CD4-positive, alpha-beta T cell (primary cell): Measurements from ENCODE around the gene TEX2. TPM values are rescaled to one million over a fixed set of nuclear protein-coding genes. Genes with fewer than 3 reads are reported as not detected.

Source experiments
- ATAC-seq: fragments of 200-7000 bp; cut with Tn5 transposase; one replicate; pipeline ENCODE4 v1.10.0; 2022; ENCODE audit warnings: mild to moderate bottlenecking; ENCODE audit not compliant: poor library complexity
- CTCF ChIA-PET: fragments of 350-600 bp; sonication (Branson Sonifier 250); formaldehyde crosslinking; loops from one replicate; lab custom pipeline; 2021; ENCODE audit warnings: antibody characterized with exemption, inconsistent platforms; lab: Charles Lee
- POLR2A ChIA-PET: fragments of 350-600 bp; sonication (Branson Sonifier 250); formaldehyde crosslinking; loops from one replicate; lab custom pipeline; 2021; ENCODE audit warnings: antibody characterized with exemption, inconsistent platforms; lab: Charles Lee
- DNase-seq, 14 experiments: peaks; one replicate each; pipeline ENCODE4 v3.0.0-alpha.2; 2013 to 2020; ENCODE audit warnings: mixed read lengths in 2 of 14
- H3K27ac ChIP-seq, 2 donors: one replicate each; pipeline versions ENCODE4 v1.5.1 to v1.7.0; 2013; ENCODE audit warnings: low read length in 2 of 2, low read depth in 1 of 2, mild to moderate bottlenecking in 1 of 2
- H3K27me3 ChIP-seq, 2 experiments: 1 replicate in 1 of 2; 2 replicates in 1 of 2; pipeline versions ENCODE4 v1.6.1 to v1.7.0; 2013; ENCODE audit warnings: low read length in 2 of 2, control low read depth in 1 of 2, mild to moderate bottlenecking in 1 of 2, moderate library complexity in 1 of 2; ENCODE audit not compliant: insufficient read depth in 2 of 2, control insufficient read depth in 1 of 2
- H3K36me3 ChIP-seq: one replicate; pipeline ENCODE4 v1.6.1; 2013; ENCODE audit warnings: low read length, control low read depth; ENCODE audit not compliant: insufficient read depth
- H3K4me1 ChIP-seq: one replicate; pipeline ENCODE4 v1.6.1; 2013; ENCODE audit warnings: low read length, control low read depth; ENCODE audit not compliant: insufficient read depth
- H3K4me3 ChIP-seq: one replicate; pipeline ENCODE4 v1.5.1; 2013; ENCODE audit warnings: mild to moderate bottlenecking, low read length, moderate library complexity
- H3K9me3 ChIP-seq, 2 experiments: 1 replicate in 1 of 2; 2 replicates in 1 of 2; pipeline versions ENCODE4 v1.6.1 to v1.7.0; 2013; ENCODE audit warnings: low read length in 2 of 2, mild to moderate bottlenecking in 2 of 2, control low read depth in 1 of 2, moderate library complexity in 1 of 2; ENCODE audit not compliant: control insufficient read depth in 1 of 2, insufficient read depth in 1 of 2
- H3K27ac Mint-ChIP-seq: one replicate; pipeline ENCODE4 v1.8.0; 2020; ENCODE audit warnings: mixed read lengths
- H3K27me3 Mint-ChIP-seq: one replicate; pipeline ENCODE4 v1.8.0; 2021; ENCODE audit warnings: mixed read lengths
- H3K36me3 Mint-ChIP-seq: one replicate; pipeline ENCODE4 v1.8.0; 2021; ENCODE audit warnings: low read depth, mixed read lengths
- H3K4me1 Mint-ChIP-seq: one replicate; pipeline ENCODE4 v1.8.0; 2021; ENCODE audit warnings: low read depth, mixed read lengths
- H3K4me3 Mint-ChIP-seq: one replicate; pipeline ENCODE4 v1.8.0; 2020; ENCODE audit warnings: mild to moderate bottlenecking, mixed read lengths
- H3K9me3 Mint-ChIP-seq: one replicate; pipeline ENCODE4 v1.8.0; 2020; ENCODE audit warnings: mixed read lengths
- CTCF ChIP-seq: fragments of 200-600 bp; IDR thresholded peaks from one replicate; pipeline ENCODE4 v1.8.0; 2022; ENCODE audit warnings: antibody characterized with exemption, mild to moderate bottlenecking
- intact Hi-C, 2 experiments: fragments of 100-400 bp; cut with DNase I in 1 of 2; cut with micrococcal nuclease in 1 of 2; formaldehyde crosslinking; loops; one replicate each; pipeline versions ENCODE4 v1.15.1 to v1.9.0; 2023 to 2025; cut with DNase I, micrococcal nuclease
- total RNA-seq, 174 experiments: library from RNA in 2 of 174; stranded (reverse) in 2 of 174; gene quantifications; one replicate each; pipeline ENCODE4 v1.2.3 and lab custom pipeline; 2021 to 2026

TEX2 gene
- total RNA-seq, 2 experiments from 2014 or later = 8.6 to 8.9 TPM

DNA sequence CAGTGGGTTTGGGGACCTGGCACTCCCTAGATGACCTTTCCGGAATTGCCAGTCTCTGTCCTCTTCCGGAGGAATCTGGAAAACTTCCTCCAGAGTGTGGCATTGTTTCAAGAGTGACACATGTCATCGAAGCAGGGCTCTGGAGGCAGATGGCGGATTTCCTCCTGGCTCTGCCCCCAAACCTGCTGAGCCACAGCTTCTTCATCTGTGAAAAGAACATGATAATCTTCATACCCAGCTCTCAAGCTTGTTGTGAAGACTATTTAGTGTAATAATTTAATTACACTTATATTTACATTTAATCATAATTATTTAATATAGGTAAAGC, 19.7 kb upstream of the TEX2 start:
- Mint-ChIP-seq H3K9me3 (no peaks in the 10 kb centered on the region), H3K27ac (no peak overlapping the region), H3K4me3 (no peak overlapping the region), H3K27me3 (no peaks in the 10 kb centered on the region), H3K4me1 (no peaks in the 10 kb centered on the region), H3K36me3 (no peaks in the 10 kb centered on the region)
- POLR2A ChIA-PET = interaction anchor here (1.8 kb wide), 1 partner anchor 137 kb away, joined by 12 read pairs; no protein-coding TSS in a partner anchor
- CTCF ChIA-PET = interaction anchor here (1.1 kb wide), 1 partner anchor 379 kb away, joined by 4 read pairs; no protein-coding TSS in a partner anchor
- Histone ChIP-seq H3K27me3 (no peaks in the 10 kb centered on the region), H3K4me3 (no peak overlapping the region), H3K4me1 (peaks cover 3% of the 10 kb centered on the region), H3K36me3 (no peaks in the 10 kb centered on the region), H3K9me3 (no peaks in the 10 kb centered on the region), H3K27ac (no peak overlapping the region)
- intact Hi-C loops = loop anchor here (1.0 to 5.0 kb wide), 4 partner anchors 135 to 370 kb away; partner anchors contain the start of gene CSHL1 (in 1 of the 2)
- no peak for TF ChIP-seq CTCF
- no peak for DNase-seq
- no peak for ATAC-seq

DNA sequence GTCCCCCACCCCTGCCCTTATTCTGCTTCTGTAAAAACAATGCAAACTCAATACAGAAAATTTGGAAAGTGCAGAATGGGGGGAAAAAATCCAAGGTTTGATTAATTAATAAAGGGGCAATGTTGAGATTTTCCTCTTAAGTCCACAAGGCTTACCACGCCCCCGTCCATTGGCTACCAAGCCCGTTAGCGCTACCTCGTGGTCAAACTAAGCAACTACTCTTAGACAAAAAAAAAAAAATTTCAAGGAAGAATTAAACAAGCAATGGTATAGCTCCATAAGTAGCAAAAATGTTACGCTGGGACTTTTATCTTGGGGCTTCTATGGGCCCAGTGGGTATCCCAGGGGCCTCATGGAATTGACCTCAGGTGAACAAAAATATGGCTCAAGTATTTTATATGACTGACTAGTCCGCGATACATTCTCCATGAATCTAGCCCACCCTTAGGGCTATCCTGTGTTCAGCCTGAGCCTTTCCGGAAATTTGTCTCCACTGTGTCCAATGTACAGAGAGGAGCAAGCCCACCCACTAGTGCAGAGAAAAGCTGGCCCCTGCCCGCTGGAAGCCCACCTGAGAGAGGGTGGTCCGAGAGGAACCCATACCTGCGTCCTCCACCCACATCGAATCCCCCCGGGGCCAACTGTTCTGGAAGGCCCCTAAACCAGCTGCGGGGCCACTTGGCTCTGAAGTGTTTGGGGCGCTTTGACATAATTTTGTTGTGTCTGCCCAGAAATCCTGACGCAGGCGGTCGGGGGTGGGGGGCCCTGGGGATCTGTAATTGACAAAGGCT, 19.1 kb upstream of the TEX2 start:
- H3K36me3 Mint-ChIP-seq = no peaks in the 10 kb centered on the region
- ATAC-seq = peak; percentile 74
- CTCF ChIA-PET = interaction anchor here (0.6 to 1.6 kb wide), 6 partner anchors 9 to 471 kb away, joined by 3 to 5 read pairs (median 3); no protein-coding TSS in a partner anchor
- no peaks in the 10 kb centered on the region for H3K9me3 ChIP-seq
- H3K4me1 ChIP-seq = peaks cover 3% of the 10 kb centered on the region
- no peak overlapping the region for H3K4me3 ChIP-seq
- POLR2A ChIA-PET = interaction anchor here (0.7 to 1.8 kb wide), 4 partner anchors 10 to 286 kb away, joined by 3 to 12 read pairs (median 4); no protein-coding TSS in a partner anchor
- H3K9me3 Mint-ChIP-seq = no peaks in the 10 kb centered on the region
- peak; percentile 9 to 83 (median 40) for DNase-seq
- H3K36me3 ChIP-seq = no peaks in the 10 kb centered on the region
- no peaks in the 10 kb centered on the region for H3K4me1 Mint-ChIP-seq
- H3K27me3 ChIP-seq = no peaks in the 10 kb centered on the region
- H3K27me3 Mint-ChIP-seq = no peaks in the 10 kb centered on the region
- no peak overlapping the region for H3K4me3 Mint-ChIP-seq
- intact Hi-C loops = loop anchor here (1.0 to 5.0 kb wide), 4 partner anchors 135 to 370 kb away; partner anchors contain the start of gene CSHL1 (in 1 of the 2)
- peak; percentile 63 for TF ChIP-seq CTCF
- no peak overlapping the region for H3K27ac ChIP-seq
- no peak overlapping the region for H3K27ac Mint-ChIP-seq

- Mint-ChIP-seq H3K27ac (no peak overlapping the region), H3K9me3 (no peaks in the 10 kb centered on the region)
- CTCF ChIA-PET = no interaction called here
Observed at GRCh38 chr17:64278614-64279013, 15.6 kb upstream of the TEX2 start.

More at GRCh38 chr17:64278614-64279013, 15.6 kb upstream of the TEX2 start:
- no peaks in the 10 kb centered on the region for H3K27me3 Mint-ChIP-seq
- no peak overlapping the region for H3K4me3 ChIP-seq
- H3K27me3 ChIP-seq = no peaks in the 10 kb centered on the region
- no peaks in the 10 kb centered on the region for H3K36me3 Mint-ChIP-seq
- H3K4me3 Mint-ChIP-seq = no peak overlapping the region
- ATAC-seq (no peak), DNase-seq (no peak)
- POLR2A ChIA-PET = no interaction called here
- H3K4me1 Mint-ChIP-seq = no peaks in the 10 kb centered on the region
- no peaks in the 10 kb centered on the region for H3K36me3 ChIP-seq
- H3K9me3 ChIP-seq = no peaks in the 10 kb centered on the region
- H3K27ac ChIP-seq = no peak overlapping the region
- TF ChIP-seq CTCF = no peak
- H3K4me1 ChIP-seq = peaks cover 3% of the 10 kb centered on the region
- intact Hi-C loops = no loop called here
